Suprapubic skin (tissue), 4 donors: ENCODE measurements around the gene NEURL3.

Experiments
- EP300 ChIP-seq: sonication (generic); formaldehyde crosslinking; IDR thresholded peaks from one replicate; pipeline ENCODE4 v1.6.1; 2017; ENCODE audit warnings: antibody characterized with exemption
- POLR2A ChIP-seq, 2 donors: fragments of 450-650 bp; IDR thresholded peaks; one replicate each; pipeline ENCODE4 v1.6.1; 2017; ENCODE audit warnings: antibody characterized with exemption in 2 of 2, mild to moderate bottlenecking in 2 of 2, moderate library complexity in 2 of 2
- POLR2AphosphoS5 ChIP-seq, 3 donors: sonication (generic); formaldehyde crosslinking; IDR thresholded peaks; one replicate each; pipeline ENCODE4 v1.6.1; 2017; ENCODE audit warnings: antibody characterized with exemption in 3 of 3
- TF ChIP-seq, protein P1 (sequence below), 2 donors: fragments of 200-600 bp in 1 of 2; fragments of 450-650 bp in 1 of 2; sonication (generic) in 1 of 2; IDR thresholded peaks; one replicate each; pipeline ENCODE4 v1.5.1; 2016 to 2019; ENCODE audit warnings: antibody characterized with exemption in 2 of 2, mild to moderate bottlenecking in 1 of 2, moderate library complexity in 1 of 2

DNA sequence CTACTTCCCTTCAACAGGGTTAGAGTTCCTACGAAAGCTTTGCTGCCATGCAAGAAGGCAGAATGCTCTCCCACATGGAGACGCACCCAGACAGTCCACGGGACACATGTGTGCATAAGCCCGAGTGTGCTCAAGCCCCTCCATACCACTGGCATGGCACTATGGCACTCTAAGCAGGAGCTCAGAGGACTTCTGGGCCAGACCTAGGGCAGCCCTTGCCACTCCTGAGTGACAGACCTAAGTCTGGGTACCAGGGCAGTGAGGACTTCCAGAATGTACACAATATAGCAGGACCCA, 20.0 kb upstream of the NEURL3 start:
- TF ChIP-seq POLR2A (IDR thresholded peaks at IDR 0.05) (no peak), POLR2AphosphoS5 (IDR thresholded peaks at IDR 0.05) (no peak), EP300 (no peak)
- TF ChIP-seq, protein P1, sequence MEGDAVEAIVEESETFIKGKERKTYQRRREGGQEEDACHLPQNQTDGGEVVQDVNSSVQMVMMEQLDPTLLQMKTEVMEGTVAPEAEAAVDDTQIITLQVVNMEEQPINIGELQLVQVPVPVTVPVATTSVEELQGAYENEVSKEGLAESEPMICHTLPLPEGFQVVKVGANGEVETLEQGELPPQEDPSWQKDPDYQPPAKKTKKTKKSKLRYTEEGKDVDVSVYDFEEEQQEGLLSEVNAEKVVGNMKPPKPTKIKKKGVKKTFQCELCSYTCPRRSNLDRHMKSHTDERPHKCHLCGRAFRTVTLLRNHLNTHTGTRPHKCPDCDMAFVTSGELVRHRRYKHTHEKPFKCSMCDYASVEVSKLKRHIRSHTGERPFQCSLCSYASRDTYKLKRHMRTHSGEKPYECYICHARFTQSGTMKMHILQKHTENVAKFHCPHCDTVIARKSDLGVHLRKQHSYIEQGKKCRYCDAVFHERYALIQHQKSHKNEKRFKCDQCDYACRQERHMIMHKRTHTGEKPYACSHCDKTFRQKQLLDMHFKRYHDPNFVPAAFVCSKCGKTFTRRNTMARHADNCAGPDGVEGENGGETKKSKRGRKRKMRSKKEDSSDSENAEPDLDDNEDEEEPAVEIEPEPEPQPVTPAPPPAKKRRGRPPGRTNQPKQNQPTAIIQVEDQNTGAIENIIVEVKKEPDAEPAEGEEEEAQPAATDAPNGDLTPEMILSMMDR (IDR thresholded peaks at IDR 0.05), result no peak
